ENCODE data around the gene MACF1.
"Not testable (repeated sequence)": the region's sequence is repeated elsewhere in the genome, so short reads cannot be mapped to it uniquely, and the experiment has no call there.

- not testable (repeated sequence) for TF ChIP-seq POLR2A, CTCF (IDR thresholded peaks at IDR 0.05)
Observed at GRCh38 chr1:39510570-39511186, 306.2 kb downstream of the MACF1 start.

Data from uterus (tissue), 2 donors.